ENCODE measurements around the gene DYNLT4.

- no peak for TF ChIP-seq CTCF (IDR thresholded peaks at IDR 0.05)
- TF ChIP-seq POLR2AphosphoS5 (IDR thresholded peaks at IDR 0.05): no peak
- TF ChIP-seq POLR2A (IDR thresholded peaks at IDR 0.05): no peak
- no peak for TF ChIP-seq EP300 (IDR thresholded peaks at IDR 0.05)
Observed at GRCh38 chr1:44776730-44777068, 30.5 kb downstream of the DYNLT4 start.
